K562 (cell line): ENCODE data around the gene CHSY1. TPM values are rescaled to one million over a fixed set of nuclear protein-coding genes. Genes with fewer than 3 reads are reported as not detected.

Experiments used
- ARID1B ChIP-seq: fragments of 450-650 bp; IDR thresholded peaks from 2 replicates; pipeline ENCODE4 v1.6.1; 2016; ENCODE audit warnings: antibody characterized with exemption, mild to moderate bottlenecking, inconsistent platforms
- CREM ChIP-seq: IDR thresholded peaks from 2 replicates; pipeline ENCODE4 v1.6.1; 2014; ENCODE audit warnings: antibody characterized with exemption, low read depth
- EHMT2 ChIP-seq: fragments of 450-650 bp; IDR thresholded peaks from 2 replicates; pipeline ENCODE4 v1.6.1; 2018; ENCODE audit warnings: antibody characterized with exemption
- HDAC1 ChIP-seq, 2 experiments: fragments of 450-650 bp; IDR thresholded peaks; 2 replicates each; pipeline ENCODE4 v1.6.1; 2016 to 2017; ENCODE audit warnings: inconsistent platforms in 1 of 2, mild to moderate bottlenecking in 1 of 2, moderate library complexity in 1 of 2
- KAT2B ChIP-seq: IDR thresholded peaks from one replicate; pipeline ENCODE4 v1.6.1; 2012; ENCODE audit warnings: low read depth, mild to moderate bottlenecking, control low read depth, inconsistent platforms, low read length, moderate library complexity
- KLF6 ChIP-seq: fragments of 250-450 bp; sonication (Bioruptor Pico); IDR thresholded peaks from 2 replicates; pipeline ENCODE4 v1.4.0; 2020; ENCODE audit warnings: mild to moderate bottlenecking, moderate library complexity, borderline replicate concordance
- L3MBTL2 ChIP-seq: fragments of 450-650 bp; IDR thresholded peaks from 2 replicates; pipeline ENCODE4 v1.6.1; 2016; ENCODE audit warnings: mild to moderate bottlenecking, moderate library complexity
- MCM7 ChIP-seq, 2 experiments: fragments of 450-650 bp; IDR thresholded peaks; 2 replicates each; pipeline ENCODE4 v1.6.1; 2016 to 2018
- NFE2 ChIP-seq: IDR thresholded peaks from 2 replicates; pipeline ENCODE4 v1.6.1; 2014; ENCODE audit warnings: antibody characterized with exemption, low read depth
- NR2C2 ChIP-seq, 2 experiments: fragments of 200-800 bp in 1 of 2; sonication (Bioruptor generic) in 1 of 2; sonication (generic) in 1 of 2; formaldehyde crosslinking in 1 of 2; IDR thresholded peaks; 2 replicates each; pipeline versions ENCODE4 v1.6.1 to v1.8.0; 2016 to 2022; ENCODE audit warnings: mild to moderate bottlenecking in 1 of 2, missing compliant biosample characterization in 1 of 2, missing genetic modification characterization in 1 of 2, missing genetic modification reagents in 1 of 2
- SMARCE1 ChIP-seq: fragments of 450-650 bp; IDR thresholded peaks from 2 replicates; pipeline ENCODE4 v1.7.1; 2016; ENCODE audit warnings: mild to moderate bottlenecking
- SOX6 ChIP-seq: fragments of 450-650 bp; IDR thresholded peaks from 2 replicates; pipeline ENCODE4 v1.6.1; 2014; ENCODE audit warnings: mild to moderate bottlenecking
- TAL1 ChIP-seq: fragments of 450-650 bp; IDR thresholded peaks from 2 replicates; pipeline ENCODE4 v1.6.1; 2016; ENCODE audit warnings: mild to moderate bottlenecking
- ZFP30 ChIP-seq: fragments of 250-450 bp; sonication (Bioruptor Pico); IDR thresholded peaks from 2 replicates; pipeline ENCODE4 v1.8.0; 2022; ENCODE audit warnings: moderate library complexity, mild to moderate bottlenecking, inconsistent platforms, borderline replicate concordance
- ZNF197 ChIP-seq: fragments of 200-800 bp; sonication (Bioruptor generic); IDR thresholded peaks from 2 replicates; pipeline ENCODE4 v1.6.1; 2016; ENCODE audit warnings: low read depth, missing genetic modification characterization, missing compliant biosample characterization
- ZNF263 ChIP-seq: sonication (generic); formaldehyde crosslinking; IDR thresholded peaks from 2 replicates; pipeline ENCODE4 v1.8.0; 2022; ENCODE audit warnings: mild to moderate bottlenecking, missing genetic modification reagents, borderline replicate concordance
- polyA plus RNA-seq, 8 experiments: library from polyadenylated mRNA; depleted of rRNA in 4 of 8; stranded (reverse) in 5 of 8; unstranded in 3 of 8; fragments of >200 nt; fragmentation: Nextera tagmentation in 2 of 8; fragmentation: Illumina TruSeq in 1 of 8; extraction: Ambion mirVana in 2 of 8; extraction: Trizol in 1 of 8; gene quantifications; 2 replicates each; pipeline versions ENCODE4 v1.2.1 to v1.2.3, GENCODE V29; 2011 to 2014; ENCODE audit warnings: inconsistent platforms in 1 of 8, missing spikeins in 1 of 8
- total RNA-seq, 7 experiments: library from RNA; depleted of rRNA in 6 of 7; stranded (reverse); fragments of >200 nt in 6 of 7; fragmentation: Illumina TruSeq in 2 of 7; extraction: Trizol in 2 of 7; gene quantifications; 2 replicates each; pipeline versions ENCODE4 v1.2.1 to v1.2.3, GENCODE V29; 2011 to 2021; ENCODE audit warnings: low replicate concordance in 1 of 7
- TF ChIP-seq, protein P1 (sequence below), 2 experiments: fragments of 450-650 bp in 1 of 2; sonication (generic) in 1 of 2; formaldehyde crosslinking in 1 of 2; IDR thresholded peaks in 1 of 2; conservative IDR thresholded peaks in 1 of 2; 2 replicates each; pipeline versions ENCODE4 v1.6.1 to v1.8.1; 2016 to 2023; ENCODE audit warnings: mild to moderate bottlenecking in 2 of 2, moderate library complexity in 2 of 2, inconsistent platforms in 1 of 2, missing genetic modification reagents in 1 of 2
- TF ChIP-seq, protein P2 (sequence below), 3 experiments: IDR thresholded peaks in 2 of 3; conservative IDR thresholded peaks in 1 of 3; 2 replicates each; pipeline ENCODE4 v1.5.1; 2011 to 2012; ENCODE audit warnings: low read length in 3 of 3, mild to moderate bottlenecking in 3 of 3, control low read depth in 2 of 3, improper control_type of control experiment in 1 of 3, inconsistent platforms in 1 of 3, low read depth in 1 of 3, mixed read lengths in 1 of 3, moderate library complexity in 1 of 3; ENCODE audit not compliant: insufficient read depth in 2 of 3
- TF ChIP-seq, protein P3 (sequence below), 2 experiments: fragments of 200-800 bp in 1 of 2; sonication (Bioruptor generic) in 1 of 2; sonication (generic) in 1 of 2; formaldehyde crosslinking in 1 of 2; IDR thresholded peaks in 1 of 2; conservative IDR thresholded peaks in 1 of 2; 2 replicates each; pipeline versions ENCODE4 v1.5.0 to v1.6.1; 2016 to 2020; ENCODE audit warnings: missing compliant biosample characterization in 1 of 2, missing genetic modification characterization in 1 of 2, missing genetic modification reagents in 1 of 2
- TF ChIP-seq, protein P4 (sequence below), 3 experiments: fragments of 200-800 bp in 1 of 3; sonication (Bioruptor generic) in 1 of 3; sonication (generic) in 1 of 3; formaldehyde crosslinking in 1 of 3; IDR thresholded peaks; 2 replicates each; pipeline versions ENCODE4 v1.6.1 to v1.8.0; 2016 to 2022; ENCODE audit warnings: mild to moderate bottlenecking in 2 of 3, missing compliant biosample characterization in 2 of 3, missing genetic modification characterization in 2 of 3, missing genetic modification reagents in 1 of 3

The CHSY1 gene
- total and polyA plus RNA-seq, 9 of the 15 experiments (the other 6 are each of a cell fraction or from before 2014, with no cell fraction given) = 7.0 to 16.4 (median 13.4) TPM

DNA sequence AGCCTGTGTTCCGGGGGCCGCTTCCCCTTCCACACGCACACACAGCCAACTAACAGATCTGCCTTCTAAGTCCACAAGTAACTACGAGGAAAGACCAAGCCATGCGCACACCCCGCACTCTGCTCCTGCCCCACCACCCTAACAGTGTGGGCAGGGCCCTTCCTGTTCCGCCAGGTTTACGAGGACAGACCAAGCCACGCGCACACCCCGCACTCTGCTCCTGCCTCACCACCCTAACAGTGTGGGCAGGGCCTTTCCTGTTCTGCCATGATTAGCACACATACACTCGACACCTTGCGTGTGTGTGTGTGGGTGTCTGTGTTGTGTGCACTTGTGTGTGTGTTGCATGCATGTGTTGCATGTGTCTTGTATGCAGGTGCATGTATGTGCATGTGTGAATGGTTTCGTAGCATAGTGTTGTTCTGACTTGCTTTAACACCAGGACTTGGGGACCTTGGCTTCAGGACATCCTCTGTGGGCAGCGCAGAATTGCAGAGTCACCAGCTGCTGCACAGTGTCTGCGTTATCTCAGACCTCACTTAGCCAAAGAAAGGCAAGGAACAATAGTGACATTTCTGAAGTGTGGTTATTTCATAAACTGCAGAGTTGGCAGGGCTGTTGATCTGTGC lies 114.4 kb downstream of the CHSY1 start (continued):
- TF ChIP-seq ZFP30 (no peak), HDAC1 (IDR thresholded peaks at IDR 0.05) (peak in 1 of 2 experiments; percentile 65; a peak in 2 of 4 replicates), KAT2B (no peak), ZNF263 (CRISPR knock-in tag) (no peak), MCM7 (IDR thresholded peaks at IDR 0.05) (no peak), SMARCE1 (0 out of 2 replicates have a peak, but pooled peaks have one; percentile 45), TAL1 (no peak), NR2C2 (CRISPR knock-in tag; IDR thresholded peaks at IDR 0.05) (0 out of 2 replicates have a peak, but pooled peaks have one; percentile 24), NR2C2 (tag; IDR thresholded peaks at IDR 0.05) (no peak), NFE2 (peak; percentile 96), CREM (no peak), L3MBTL2 (peak; percentile 57; the same call in 1 of the 2 replicates), SOX6 (peak; percentile 82), KLF6 (no peak), EHMT2 (0 out of 2 replicates have a peak, but pooled peaks have one; percentile 51), ZNF197 (CRISPR knock-in tag) (no peak), ARID1B (peak; percentile 58; the same call in 1 of the 2 replicates)
- TF ChIP-seq, protein P1, sequence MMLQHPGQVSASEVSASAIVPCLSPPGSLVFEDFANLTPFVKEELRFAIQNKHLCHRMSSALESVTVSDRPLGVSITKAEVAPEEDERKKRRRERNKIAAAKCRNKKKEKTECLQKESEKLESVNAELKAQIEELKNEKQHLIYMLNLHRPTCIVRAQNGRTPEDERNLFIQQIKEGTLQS (IDR thresholded peaks at IDR 0.05) = no peak
- TF ChIP-seq, protein P1 (CRISPR knock-in tag; conservative IDR thresholded peaks at IDR 0.05) = no peak
- TF ChIP-seq, protein P2, sequence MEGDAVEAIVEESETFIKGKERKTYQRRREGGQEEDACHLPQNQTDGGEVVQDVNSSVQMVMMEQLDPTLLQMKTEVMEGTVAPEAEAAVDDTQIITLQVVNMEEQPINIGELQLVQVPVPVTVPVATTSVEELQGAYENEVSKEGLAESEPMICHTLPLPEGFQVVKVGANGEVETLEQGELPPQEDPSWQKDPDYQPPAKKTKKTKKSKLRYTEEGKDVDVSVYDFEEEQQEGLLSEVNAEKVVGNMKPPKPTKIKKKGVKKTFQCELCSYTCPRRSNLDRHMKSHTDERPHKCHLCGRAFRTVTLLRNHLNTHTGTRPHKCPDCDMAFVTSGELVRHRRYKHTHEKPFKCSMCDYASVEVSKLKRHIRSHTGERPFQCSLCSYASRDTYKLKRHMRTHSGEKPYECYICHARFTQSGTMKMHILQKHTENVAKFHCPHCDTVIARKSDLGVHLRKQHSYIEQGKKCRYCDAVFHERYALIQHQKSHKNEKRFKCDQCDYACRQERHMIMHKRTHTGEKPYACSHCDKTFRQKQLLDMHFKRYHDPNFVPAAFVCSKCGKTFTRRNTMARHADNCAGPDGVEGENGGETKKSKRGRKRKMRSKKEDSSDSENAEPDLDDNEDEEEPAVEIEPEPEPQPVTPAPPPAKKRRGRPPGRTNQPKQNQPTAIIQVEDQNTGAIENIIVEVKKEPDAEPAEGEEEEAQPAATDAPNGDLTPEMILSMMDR (IDR thresholded peaks at IDR 0.05 in 2 of 3, conservative IDR thresholded peaks at IDR 0.05 in 1 of 3; ENCODE audit: insufficient read depth in 2 of 3, low read depth in 1 of 3, low read length in 3 of 3) = peak in 2 of 3 experiments; percentile 16 to 52; a peak in 3 of 6 replicates
- TF ChIP-seq, protein P3, sequence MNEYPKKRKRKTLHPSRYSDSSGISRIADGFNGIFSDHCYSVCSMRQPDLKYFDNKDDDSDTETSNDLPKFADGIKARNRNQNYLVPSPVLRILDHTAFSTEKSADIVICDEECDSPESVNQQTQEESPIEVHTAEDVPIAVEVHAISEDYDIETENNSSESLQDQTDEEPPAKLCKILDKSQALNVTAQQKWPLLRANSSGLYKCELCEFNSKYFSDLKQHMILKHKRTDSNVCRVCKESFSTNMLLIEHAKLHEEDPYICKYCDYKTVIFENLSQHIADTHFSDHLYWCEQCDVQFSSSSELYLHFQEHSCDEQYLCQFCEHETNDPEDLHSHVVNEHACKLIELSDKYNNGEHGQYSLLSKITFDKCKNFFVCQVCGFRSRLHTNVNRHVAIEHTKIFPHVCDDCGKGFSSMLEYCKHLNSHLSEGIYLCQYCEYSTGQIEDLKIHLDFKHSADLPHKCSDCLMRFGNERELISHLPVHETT (CRISPR knock-in tag; conservative IDR thresholded peaks at IDR 0.05 in 1 of 2, IDR thresholded peaks at IDR 0.05 in 1 of 2) = 0 out of 4 replicates have a peak, but pooled peaks of 1 of the 2 experiments have one; percentile 24
- TF ChIP-seq, protein P4, sequence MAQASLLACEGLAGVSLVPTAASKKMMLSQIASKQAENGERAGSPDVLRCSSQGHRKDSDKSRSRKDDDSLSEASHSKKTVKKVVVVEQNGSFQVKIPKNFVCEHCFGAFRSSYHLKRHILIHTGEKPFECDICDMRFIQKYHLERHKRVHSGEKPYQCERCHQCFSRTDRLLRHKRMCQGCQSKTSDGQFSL (CRISPR knock-in tag; IDR thresholded peaks at IDR 0.05) = 0 out of 2 replicates have a peak, but pooled peaks have one; percentile 36
- TF ChIP-seq, protein P4 (tag; IDR thresholded peaks at IDR 0.05) = no peak
